ENCODE results near the gene ROCK2.
"Not testable (repeated sequence)": the region's sequence is repeated elsewhere in the genome, so short reads cannot be mapped to it uniquely, and the experiment has no call there.

The ROCK2 gene

DNA sequence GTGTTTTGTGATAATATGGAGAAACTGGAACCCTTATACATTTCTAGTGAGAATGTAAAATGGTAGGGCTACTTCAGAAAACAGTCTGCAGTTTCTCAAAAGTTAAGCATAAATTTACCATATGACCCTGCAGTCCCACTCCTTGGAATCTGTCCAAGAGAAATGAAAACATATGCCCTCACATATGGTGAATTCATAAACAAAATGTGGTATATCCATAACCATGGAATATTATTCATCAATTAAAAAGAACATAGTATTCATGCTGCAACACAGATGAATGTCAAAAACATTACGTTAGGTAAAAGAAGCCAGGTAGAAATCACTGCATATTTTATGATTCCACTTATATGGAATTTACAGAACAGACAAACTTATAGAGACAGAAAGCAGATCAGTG, 11.8 kb downstream of the ROCK2 start:
- H3K4me1 Mint-ChIP-seq = peaks cover 40% of the 10 kb centered on the region
- peaks cover 5% of the 10 kb centered on the region for H3K9me3 Mint-ChIP-seq
- H3K4me3 Mint-ChIP-seq = no peak overlapping the region
- H3K27me3 Mint-ChIP-seq = no peaks in the 10 kb centered on the region
- H3K36me3 Mint-ChIP-seq = peaks cover 8% of the 10 kb centered on the region
- no peak overlapping the region for H3K27ac Mint-ChIP-seq

DNA sequence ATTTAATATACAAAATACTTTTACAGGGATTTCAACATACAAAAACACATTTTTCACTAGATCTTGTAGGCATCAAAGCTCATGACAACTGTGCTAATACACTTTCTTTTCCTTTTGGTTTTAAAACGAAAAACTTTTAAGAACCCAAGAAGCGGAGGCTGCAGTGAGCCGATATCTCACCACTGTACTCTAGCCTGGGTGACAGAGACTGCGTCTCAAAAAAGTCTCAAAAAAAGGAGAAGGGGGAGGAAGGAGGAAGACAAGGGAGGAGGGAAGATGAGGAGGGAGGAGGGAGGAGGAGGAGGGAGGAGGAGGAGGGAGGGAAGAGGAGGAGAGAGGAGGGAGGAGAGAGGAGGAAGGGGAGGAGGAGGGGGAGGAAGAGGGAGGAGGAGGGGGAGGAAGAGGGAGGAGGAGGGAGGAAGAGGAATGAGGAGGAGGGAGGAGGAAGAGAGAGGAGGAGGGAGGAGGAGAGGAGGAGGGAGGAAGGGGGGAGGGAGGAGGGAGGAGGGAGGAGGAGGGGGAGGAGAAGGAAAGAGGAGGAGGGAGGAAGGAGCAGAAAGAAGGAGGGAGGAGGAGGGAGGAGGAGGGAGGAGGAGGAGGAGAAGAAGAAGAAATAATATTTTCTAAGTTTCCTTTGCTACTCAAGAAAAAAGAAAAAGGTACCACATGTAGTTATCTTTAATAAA, 13.8 kb downstream of the ROCK2 start:
- Mint-ChIP-seq H3K27me3 (no peaks in the 10 kb centered on the region), H3K36me3 (peaks cover 6% of the 10 kb centered on the region), H3K4me3 (no peak overlapping the region)

DNA sequence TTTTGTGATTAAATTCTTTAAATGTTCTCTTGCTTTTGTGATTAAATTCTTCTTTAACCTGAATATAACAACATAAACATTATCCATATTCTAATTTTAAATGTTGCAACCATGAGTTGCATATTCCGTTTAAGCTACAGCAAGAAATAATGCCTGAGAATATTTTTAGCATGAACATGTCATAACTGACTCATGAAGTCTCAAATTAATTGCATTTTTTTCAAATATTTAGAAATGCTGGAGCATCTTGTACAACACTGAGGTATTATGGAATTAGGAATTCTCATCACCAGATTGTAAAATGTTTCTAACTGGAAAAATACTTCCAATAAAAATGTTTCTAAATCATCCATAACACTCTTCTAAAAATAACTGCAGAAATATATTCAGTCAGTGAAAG, 14.7 kb downstream of the ROCK2 start:
- H3K9me3 Mint-ChIP-seq = peaks cover 5% of the 10 kb centered on the region
- H3K4me1 Mint-ChIP-seq = peaks cover 30% of the 10 kb centered on the region
- no peaks in the 10 kb centered on the region for H3K27me3 Mint-ChIP-seq
- no peak overlapping the region for H3K4me3 Mint-ChIP-seq
- peaks cover 6% of the 10 kb centered on the region for H3K36me3 Mint-ChIP-seq
- no peak overlapping the region for H3K27ac Mint-ChIP-seq

More for the DNA sequence above, 13.8 kb downstream of the ROCK2 start:
- peaks cover 5% of the 10 kb centered on the region for H3K9me3 Mint-ChIP-seq
- H3K4me1 Mint-ChIP-seq = peaks cover 38% of the 10 kb centered on the region
- no peak overlapping the region for H3K27ac Mint-ChIP-seq

DNA sequence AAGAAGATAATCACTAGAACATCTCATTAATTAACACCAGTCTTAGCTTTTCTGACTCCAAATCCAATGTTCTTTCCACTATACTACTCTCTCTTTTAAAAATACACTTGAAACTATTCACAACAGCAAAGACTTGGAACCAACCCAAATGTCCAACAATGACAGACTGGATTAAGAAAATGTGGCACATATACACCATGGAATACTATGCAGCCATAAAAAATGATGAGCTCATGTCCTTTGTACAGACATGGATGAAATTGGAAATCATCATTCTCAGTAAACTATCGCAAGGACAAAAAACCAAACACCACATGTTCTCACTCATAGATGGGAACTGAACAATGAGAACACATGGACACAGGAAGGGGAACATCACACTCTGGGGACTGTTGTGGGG, 15.9 kb downstream of the ROCK2 start:
- not testable (repeated sequence) for H3K27me3 Mint-ChIP-seq, H3K27ac Mint-ChIP-seq, H3K4me3 Mint-ChIP-seq, H3K9me3 Mint-ChIP-seq, H3K36me3 Mint-ChIP-seq
- peaks cover 28% of the 10 kb centered on the region for H3K4me1 Mint-ChIP-seq

DNA sequence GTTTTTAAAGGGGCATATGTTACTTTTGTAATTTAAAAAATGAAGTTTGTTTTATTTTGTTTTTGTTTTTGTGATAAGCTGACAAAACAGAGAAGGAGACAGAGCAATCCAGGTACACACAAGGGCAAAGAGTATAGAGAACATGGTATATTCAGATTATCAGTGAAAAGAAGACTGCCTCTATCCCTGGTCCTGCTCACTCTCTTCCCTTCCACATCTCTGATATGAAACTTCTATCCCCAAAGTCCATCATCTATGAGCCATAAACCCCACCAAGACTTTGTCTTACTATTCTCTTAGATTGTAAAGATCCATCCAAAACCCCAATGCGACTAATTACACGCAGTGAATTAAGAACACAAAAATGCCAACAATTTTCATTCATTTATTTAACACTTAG, 16.6 kb downstream of the ROCK2 start:
- Mint-ChIP-seq H3K9me3 (peaks cover 4% of the 10 kb centered on the region), H3K27me3 (no peaks in the 10 kb centered on the region), H3K36me3 (peaks cover 5% of the 10 kb centered on the region), H3K4me1 (peaks cover 29% of the 10 kb centered on the region), H3K4me3 (no peak overlapping the region), H3K27ac (no peak overlapping the region)

DNA sequence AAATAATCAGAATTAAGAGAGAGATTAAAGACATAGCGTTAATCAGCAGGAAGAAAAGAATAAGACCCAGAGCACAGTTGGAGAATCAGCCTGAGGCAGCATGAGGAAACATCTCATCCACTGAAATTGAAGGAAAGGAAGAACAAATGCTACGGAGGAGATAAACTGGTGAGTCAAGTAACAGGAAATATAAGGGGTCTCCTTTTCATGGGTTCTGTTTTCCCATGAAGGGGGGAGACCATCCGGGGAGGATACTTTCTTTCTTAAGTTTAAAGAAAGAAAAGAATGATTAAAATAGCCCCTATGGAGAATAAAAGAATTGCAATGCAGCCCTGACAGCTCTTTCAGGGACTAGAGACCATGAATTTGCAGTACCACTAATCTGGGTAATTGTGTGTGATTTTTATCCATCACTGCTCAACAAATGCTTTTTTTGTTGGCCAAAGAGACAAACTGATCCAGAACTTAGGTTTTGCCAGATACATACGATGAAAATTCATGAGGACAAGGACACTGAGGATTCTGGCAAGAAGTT, 17.7 kb downstream of the ROCK2 start:
- Mint-ChIP-seq H3K4me1 (peaks cover 34% of the 10 kb centered on the region), H3K4me3 (no peak overlapping the region), H3K36me3 (peaks cover 2% of the 10 kb centered on the region), H3K9me3 (no peaks in the 10 kb centered on the region), H3K27ac (no peak overlapping the region), H3K27me3 (no peaks in the 10 kb centered on the region)

DNA sequence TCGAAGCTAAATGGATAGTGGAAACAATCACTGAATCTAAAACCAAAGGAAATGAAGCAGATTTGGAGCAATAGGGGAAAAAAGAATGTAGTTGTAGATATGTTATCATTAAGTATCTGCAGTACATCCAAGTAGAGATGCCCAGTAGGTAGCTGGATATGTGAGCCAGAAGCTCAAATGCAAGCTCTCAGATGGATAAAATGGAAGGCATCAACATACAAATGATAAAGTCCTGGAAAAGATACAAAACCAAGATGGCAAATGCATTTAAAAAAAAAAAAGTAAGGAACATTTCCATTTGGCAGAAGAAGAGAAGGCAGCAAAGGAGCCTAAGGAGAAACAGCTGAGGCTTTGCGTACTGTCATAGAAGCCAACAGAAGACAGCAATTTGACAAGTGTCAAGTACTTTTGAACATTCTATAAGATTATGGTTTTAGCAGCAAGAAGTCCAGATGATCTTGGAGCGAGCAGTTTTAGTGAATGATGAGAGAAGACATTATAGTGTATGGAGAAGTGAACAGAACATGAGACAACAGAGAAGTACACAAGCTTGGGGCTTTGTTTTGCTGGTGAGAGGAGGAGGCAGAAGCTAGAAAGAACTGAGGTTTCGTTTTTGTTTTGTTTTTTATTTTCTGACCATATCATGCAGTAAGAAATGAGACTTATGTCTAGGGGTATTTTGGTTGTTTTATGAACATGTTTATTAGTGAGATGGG, 18.3 kb downstream of the ROCK2 start:
- no peak overlapping the region for H3K27ac Mint-ChIP-seq
- H3K4me1 Mint-ChIP-seq = peaks cover 31% of the 10 kb centered on the region
- peaks cover 2% of the 10 kb centered on the region for H3K36me3 Mint-ChIP-seq
- H3K4me3 Mint-ChIP-seq = no peak overlapping the region
- no peaks in the 10 kb centered on the region for H3K27me3 Mint-ChIP-seq
- no peaks in the 10 kb centered on the region for H3K9me3 Mint-ChIP-seq

DNA sequence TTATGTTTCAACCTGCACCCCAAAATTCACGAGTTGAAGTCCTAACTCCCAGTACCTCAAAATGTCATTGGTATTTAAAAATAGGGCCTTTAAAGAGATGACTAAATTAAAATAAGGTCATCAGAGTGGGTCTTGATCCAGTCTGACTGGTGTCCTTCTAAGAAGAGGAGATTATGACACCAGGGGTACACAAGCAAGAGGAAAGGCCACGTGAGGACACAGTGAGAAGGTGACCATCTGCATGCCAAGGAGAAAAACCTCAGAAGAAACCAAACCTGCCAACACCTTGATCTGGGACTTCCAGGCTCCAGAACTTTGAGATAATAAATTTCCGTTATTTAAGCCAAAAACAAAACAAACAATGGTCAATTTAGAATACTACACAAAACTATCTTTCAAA, 22.6 kb downstream of the ROCK2 start:
- H3K27ac Mint-ChIP-seq = no peak overlapping the region
- H3K4me1 Mint-ChIP-seq = peaks cover 20% of the 10 kb centered on the region
- no peaks in the 10 kb centered on the region for H3K27me3 Mint-ChIP-seq
- H3K4me3 Mint-ChIP-seq = no peak overlapping the region
- H3K36me3 Mint-ChIP-seq = peaks cover 4% of the 10 kb centered on the region
- no peaks in the 10 kb centered on the region for H3K9me3 Mint-ChIP-seq

DNA sequence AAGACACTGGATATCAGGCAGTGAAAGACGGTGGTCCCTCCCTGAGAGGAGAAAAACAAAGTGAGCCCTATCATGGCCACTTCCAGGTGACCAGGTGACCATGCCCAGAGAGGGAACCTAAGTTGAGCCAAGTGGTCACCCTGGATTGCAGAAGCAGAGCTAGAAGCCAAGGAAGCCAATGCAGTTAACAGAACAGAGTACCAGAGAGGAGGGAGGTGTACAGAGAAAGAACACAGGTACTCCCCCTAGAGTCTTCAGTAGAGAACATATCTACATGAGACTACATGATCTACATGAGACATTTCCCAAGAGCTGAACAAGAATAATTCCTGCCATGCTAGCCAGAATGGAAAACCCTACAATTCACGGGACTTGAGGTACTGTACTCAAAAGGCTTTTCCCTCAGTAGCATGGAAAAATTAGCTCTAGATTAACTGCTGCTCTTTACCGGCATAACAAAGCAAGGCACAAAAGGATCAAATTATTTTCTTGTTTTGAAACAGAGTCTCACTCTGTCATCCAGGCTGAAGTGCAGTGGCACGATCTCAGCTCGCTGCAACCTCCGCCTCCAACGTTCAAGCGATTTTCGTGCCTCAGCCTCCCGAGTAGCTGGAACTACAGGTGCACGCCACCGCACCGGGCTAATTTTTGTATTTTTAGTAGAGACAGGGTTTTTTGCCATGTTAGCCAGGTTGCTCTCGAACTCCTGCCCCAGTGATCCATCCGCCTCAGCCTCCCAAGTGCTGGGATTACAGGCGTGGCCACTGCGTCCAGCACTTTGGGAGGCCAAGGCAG, 23.5 kb downstream of the ROCK2 start:
- H3K4me3 Mint-ChIP-seq = no peak overlapping the region
- H3K4me1 Mint-ChIP-seq = peaks cover 20% of the 10 kb centered on the region
- H3K36me3 Mint-ChIP-seq = peaks cover 4% of the 10 kb centered on the region
- no peaks in the 10 kb centered on the region for H3K9me3 Mint-ChIP-seq
- no peaks in the 10 kb centered on the region for H3K27me3 Mint-ChIP-seq
- H3K27ac Mint-ChIP-seq = no peak overlapping the region

DNA sequence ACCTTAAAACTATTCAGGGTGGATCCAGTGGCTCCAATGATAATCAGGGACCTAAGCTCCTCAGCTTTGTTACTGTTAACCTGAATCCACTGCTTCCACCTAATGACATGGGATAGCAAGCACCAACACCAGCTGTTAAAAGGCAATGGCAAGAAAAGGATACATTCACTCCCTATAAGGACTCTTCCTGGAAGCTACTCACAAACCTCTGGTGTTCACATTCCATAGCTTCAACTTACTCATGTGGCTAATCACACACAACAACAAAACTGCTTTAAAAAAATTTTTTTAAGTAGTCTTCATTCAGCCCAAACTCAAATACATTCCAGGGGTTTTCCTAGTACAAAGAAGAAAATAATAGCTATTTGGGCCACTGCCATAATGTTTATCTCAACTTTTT, 24.5 kb downstream of the ROCK2 start:
- Mint-ChIP-seq H3K4me3 (no peak overlapping the region), H3K27me3 (no peaks in the 10 kb centered on the region), H3K4me1 (peaks cover 20% of the 10 kb centered on the region), H3K9me3 (no peaks in the 10 kb centered on the region), H3K27ac (no peak overlapping the region), H3K36me3 (peaks cover 4% of the 10 kb centered on the region)

DNA sequence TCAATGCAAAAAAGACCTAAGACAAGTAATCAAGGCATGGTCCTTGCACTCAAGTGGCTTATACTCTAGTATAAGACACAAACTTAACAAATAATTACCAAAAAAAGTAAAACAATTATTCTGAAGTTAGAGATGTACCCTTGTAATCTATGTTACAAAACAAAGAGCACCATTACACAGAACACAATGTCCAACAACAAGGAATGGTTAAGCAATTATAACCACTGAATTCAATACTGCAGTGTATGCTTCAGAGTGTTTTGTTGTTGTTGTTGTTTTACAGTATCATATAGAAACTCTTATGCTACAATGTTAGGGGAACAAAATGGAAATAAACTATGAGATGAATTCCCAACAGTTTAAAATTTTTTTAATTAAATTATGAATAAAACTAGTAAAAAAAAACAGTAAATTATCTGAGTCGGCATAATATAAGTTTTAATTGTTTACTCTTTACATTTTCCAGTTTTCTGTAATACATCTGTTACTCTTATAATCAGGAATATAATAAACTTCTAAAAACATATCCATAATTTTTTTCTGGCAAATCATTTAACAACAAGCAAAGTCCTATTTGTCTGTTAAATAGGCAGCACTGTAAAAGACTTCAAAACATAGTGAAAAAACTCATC, 29.2 kb downstream of the ROCK2 start:
- Mint-ChIP-seq H3K36me3 (peaks cover 4% of the 10 kb centered on the region), H3K27me3 (no peaks in the 10 kb centered on the region), H3K4me3 (no peak overlapping the region), H3K9me3 (no peaks in the 10 kb centered on the region), H3K27ac (no peak overlapping the region), H3K4me1 (peaks cover 22% of the 10 kb centered on the region)

DNA sequence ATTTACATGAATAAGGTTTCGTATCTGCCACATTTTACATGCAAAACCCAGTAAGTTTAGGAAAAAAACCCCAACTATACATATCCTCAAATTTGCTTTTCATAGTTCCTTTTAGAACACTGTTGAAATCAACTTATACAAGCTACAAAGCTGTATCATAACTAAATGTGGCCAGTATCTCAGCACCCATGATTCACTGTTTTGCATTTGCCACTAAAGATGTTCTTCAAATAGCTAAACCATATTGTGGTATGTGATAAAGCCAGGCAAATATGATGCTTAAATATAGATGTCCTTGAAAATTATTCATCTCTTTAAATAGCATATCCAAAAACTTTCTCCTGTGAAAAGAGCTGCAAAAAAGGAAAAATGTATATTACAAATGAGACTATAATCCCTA, 29.9 kb downstream of the ROCK2 start:
- H3K4me3 Mint-ChIP-seq = no peak overlapping the region
- H3K27ac Mint-ChIP-seq = no peak overlapping the region
- H3K4me1 Mint-ChIP-seq = peaks cover 23% of the 10 kb centered on the region
- H3K36me3 Mint-ChIP-seq = peaks cover 4% of the 10 kb centered on the region
- H3K27me3 Mint-ChIP-seq = no peaks in the 10 kb centered on the region
- no peaks in the 10 kb centered on the region for H3K9me3 Mint-ChIP-seq

DNA sequence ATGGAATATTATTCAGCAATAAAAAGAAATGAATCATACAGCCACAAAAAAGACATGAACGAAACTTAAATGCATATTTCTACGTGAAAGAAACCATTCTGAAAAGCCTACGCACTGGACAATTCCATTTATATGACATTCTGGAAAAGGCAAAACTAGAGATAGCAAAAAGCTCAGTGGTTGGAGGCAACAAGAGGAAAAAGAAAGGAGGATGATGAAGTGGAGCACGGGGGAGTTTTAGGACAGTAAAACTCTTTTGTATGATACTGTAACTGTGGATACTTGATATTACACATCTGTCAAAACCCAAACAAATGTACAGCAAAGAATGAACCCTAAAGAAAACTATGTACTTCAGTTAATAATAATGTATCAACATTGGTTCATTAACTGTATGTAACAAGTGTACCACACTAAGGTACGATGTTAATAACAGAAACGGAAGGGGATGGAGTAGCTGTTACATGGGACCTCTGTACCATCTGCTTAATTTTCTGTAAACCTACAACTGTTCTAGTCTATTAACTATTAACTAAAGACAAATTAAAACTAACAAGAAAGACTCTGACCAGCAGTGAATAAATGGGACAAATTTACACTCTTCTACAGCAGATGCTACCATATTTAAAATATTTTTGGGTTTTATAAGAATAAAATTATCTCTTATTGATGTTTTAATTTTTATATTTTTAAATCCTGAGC, 31.5 kb downstream of the ROCK2 start:
- no peaks in the 10 kb centered on the region for H3K27me3 Mint-ChIP-seq
- H3K4me1 Mint-ChIP-seq = peaks cover 26% of the 10 kb centered on the region
- H3K9me3 Mint-ChIP-seq = no peaks in the 10 kb centered on the region
- no peaks in the 10 kb centered on the region for H3K36me3 Mint-ChIP-seq
- no peak overlapping the region for H3K4me3 Mint-ChIP-seq
- no peak overlapping the region for H3K27ac Mint-ChIP-seq

DNA sequence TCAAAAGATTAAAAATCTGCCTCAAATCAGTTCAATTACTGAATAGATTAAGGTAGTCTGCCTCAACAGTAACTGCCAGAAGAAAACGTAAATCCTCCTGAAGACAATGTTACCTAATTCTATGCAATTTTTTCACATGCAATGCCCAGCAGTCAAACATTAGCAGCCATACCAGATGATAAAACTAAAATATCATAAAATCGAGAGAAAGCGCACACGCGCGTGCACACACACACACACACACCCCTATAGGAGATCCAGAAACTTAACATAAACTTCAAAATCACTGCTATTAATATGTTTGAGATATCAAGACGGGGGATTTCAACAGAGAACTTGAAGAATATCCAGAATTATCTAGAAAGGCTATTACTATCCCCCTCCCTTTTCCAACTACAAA, 32.9 kb downstream of the ROCK2 start:
- peaks cover 3% of the 10 kb centered on the region for H3K36me3 Mint-ChIP-seq
- no peak overlapping the region for H3K27ac Mint-ChIP-seq
- peaks cover 33% of the 10 kb centered on the region for H3K4me1 Mint-ChIP-seq
- no peaks in the 10 kb centered on the region for H3K27me3 Mint-ChIP-seq
- no peaks in the 10 kb centered on the region for H3K9me3 Mint-ChIP-seq
- H3K4me3 Mint-ChIP-seq = no peak overlapping the region

DNA sequence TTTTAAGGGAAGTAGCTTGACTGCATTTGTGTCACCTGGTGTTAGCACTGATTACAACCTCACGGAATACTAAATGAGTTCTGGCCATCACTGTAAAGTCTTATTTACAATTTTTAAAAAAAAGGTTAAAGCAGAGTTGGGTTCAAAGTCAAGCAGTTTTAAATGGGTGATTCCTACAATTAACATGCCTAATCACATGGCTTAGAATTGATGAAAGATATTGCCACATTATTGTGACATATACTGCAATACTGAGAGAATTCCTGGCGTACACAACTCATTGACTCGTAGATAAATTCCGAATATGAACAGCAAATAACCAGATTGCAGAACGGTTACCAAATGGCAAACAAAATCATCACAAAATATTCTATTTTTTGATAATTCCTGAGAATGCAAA, 34.2 kb downstream of the ROCK2 start:
- Mint-ChIP-seq H3K4me1 (peaks cover 45% of the 10 kb centered on the region), H3K27ac (no peak overlapping the region), H3K4me3 (no peak overlapping the region), H3K36me3 (peaks cover 3% of the 10 kb centered on the region), H3K27me3 (no peaks in the 10 kb centered on the region), H3K9me3 (no peaks in the 10 kb centered on the region)

Measured in activated naive CD4-positive, alpha-beta T cell treated with anti-CD3 and anti-CD28 coated beads, Interleukin-2, amount 50 U/mL, for 24 hours (primary cell).